ENCODE measurements around the gene FOXF2. TPM values are rescaled to one million over a fixed set of nuclear protein-coding genes. Genes with fewer than 3 reads are reported as not detected.

FOXF2 gene
- total RNA-seq, 1 donor from 2014 or later = not detected

DNA sequence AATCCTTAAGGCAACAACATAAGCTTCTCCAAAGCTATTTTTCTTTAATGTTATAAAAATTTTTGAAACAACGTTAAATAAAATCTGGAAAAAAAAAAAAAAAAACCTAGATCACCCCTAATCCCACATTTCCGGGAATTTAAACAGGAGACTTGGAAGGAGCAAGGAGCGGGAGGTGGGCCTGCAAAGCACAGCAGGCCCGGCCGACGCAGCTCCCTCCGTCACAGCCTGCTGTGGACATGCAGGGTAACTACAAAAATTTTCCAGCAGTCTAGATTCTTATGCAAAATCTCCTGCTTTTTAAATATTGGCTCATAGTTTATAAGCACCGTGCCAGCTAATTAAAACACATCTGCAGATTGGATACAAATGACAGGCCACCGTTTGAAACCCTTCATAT, 23.5 kb downstream of the FOXF2 start:
- TF ChIP-seq, protein P1, sequence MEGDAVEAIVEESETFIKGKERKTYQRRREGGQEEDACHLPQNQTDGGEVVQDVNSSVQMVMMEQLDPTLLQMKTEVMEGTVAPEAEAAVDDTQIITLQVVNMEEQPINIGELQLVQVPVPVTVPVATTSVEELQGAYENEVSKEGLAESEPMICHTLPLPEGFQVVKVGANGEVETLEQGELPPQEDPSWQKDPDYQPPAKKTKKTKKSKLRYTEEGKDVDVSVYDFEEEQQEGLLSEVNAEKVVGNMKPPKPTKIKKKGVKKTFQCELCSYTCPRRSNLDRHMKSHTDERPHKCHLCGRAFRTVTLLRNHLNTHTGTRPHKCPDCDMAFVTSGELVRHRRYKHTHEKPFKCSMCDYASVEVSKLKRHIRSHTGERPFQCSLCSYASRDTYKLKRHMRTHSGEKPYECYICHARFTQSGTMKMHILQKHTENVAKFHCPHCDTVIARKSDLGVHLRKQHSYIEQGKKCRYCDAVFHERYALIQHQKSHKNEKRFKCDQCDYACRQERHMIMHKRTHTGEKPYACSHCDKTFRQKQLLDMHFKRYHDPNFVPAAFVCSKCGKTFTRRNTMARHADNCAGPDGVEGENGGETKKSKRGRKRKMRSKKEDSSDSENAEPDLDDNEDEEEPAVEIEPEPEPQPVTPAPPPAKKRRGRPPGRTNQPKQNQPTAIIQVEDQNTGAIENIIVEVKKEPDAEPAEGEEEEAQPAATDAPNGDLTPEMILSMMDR (IDR thresholded peaks at IDR 0.05; ENCODE audit: unreplicated experiment) = no peak
- H3K27ac Mint-ChIP-seq = no peak overlapping the region
- no peaks in the 10 kb centered on the region for H3K9me3 Mint-ChIP-seq (ENCODE audit: low read depth)
- H3K27me3 Mint-ChIP-seq = peaks cover 58% of the 10 kb centered on the region
- H3K4me1 Mint-ChIP-seq (ENCODE audit: low read depth) = no peaks in the 10 kb centered on the region
- no peak overlapping the region for H3K4me3 Mint-ChIP-seq (ENCODE audit: low read depth)
- no peak for DNase-seq (ENCODE audit: low spot score, unreplicated experiment)
- no peaks in the 10 kb centered on the region for H3K36me3 Mint-ChIP-seq (ENCODE audit: insufficient read depth)

DNA sequence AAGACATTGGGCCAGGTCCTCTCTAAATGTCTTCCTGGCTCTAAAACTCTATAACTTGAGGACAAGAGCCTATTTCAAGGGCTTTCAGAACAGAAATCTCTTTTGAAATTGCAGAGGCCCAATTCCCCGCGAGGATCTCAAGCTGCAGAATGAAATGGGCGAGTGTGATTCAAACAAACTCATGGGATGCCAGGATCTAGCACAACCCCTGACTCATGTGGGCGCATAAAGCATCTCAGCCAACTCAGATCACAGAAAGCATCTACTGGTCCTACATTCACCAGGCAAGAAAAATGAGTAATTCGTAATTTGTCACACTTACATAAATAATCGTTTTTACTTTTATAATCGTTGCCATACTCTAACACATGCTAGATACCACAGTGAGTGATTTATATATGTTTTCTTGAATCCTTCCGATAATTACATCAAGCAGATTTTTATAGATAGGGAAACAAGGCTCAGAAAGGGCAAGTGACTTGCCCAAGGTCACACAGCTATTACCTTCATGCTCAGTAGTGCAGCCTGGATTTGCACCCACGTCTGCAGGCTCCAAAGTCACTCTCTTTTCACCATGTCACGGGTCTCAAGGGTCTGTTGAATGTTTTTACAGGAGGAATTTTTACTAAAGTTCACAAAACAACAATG, 26.2 kb downstream of the FOXF2 start:
- Mint-ChIP-seq H3K27ac (no peak overlapping the region), H3K4me1 (ENCODE audit: low read depth) (peaks cover 7% of the 10 kb centered on the region), H3K36me3 (ENCODE audit: insufficient read depth) (no peaks in the 10 kb centered on the region), H3K4me3 (ENCODE audit: low read depth) (no peak overlapping the region), H3K27me3 (peaks cover 38% of the 10 kb centered on the region), H3K9me3 (ENCODE audit: low read depth) (peaks cover 2% of the 10 kb centered on the region)
- TF ChIP-seq, protein P1 (IDR thresholded peaks at IDR 0.05; ENCODE audit: unreplicated experiment) = no peak
- DNase-seq (ENCODE audit: low spot score, unreplicated experiment) = no peak

DNA sequence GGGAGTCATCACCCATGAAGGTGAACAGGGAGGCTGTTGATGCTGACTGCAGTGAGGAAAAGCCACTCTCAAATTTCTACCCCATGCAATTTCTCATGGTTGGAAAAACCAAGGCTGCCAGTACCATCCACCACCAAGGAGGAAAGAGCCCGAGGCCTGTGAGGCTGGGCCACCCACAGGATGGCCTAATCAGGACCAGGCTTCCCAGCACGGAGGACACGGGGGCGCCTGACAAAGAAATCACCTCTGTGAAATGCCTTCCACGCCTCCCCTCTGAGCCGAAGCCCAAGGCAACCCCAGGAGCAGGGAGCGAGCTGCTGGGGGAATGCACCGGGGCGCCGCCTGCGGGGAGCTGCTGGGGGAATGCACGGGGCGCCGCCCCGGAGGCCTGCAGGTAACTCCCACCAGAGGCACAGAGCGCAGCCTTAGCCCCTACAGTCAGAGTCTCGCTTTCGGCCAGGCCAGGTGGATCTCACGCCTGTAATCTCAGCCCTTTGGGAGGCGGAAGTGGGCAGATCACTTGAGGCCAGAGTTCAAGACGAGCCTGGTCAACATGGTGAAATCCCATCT, 26.9 kb downstream of the FOXF2 start:
- no peak for DNase-seq (ENCODE audit: low spot score, unreplicated experiment)
- no peak overlapping the region for H3K4me3 Mint-ChIP-seq (ENCODE audit: low read depth)
- TF ChIP-seq, protein P1 (IDR thresholded peaks at IDR 0.05; ENCODE audit: unreplicated experiment) = no peak
- no peak overlapping the region for H3K27ac Mint-ChIP-seq
- H3K27me3 Mint-ChIP-seq = peaks cover 34% of the 10 kb centered on the region
- H3K36me3 Mint-ChIP-seq (ENCODE audit: insufficient read depth) = no peaks in the 10 kb centered on the region
- peaks cover 8% of the 10 kb centered on the region for H3K9me3 Mint-ChIP-seq (ENCODE audit: low read depth)
- H3K4me1 Mint-ChIP-seq (ENCODE audit: low read depth) = peaks cover 7% of the 10 kb centered on the region

DNA sequence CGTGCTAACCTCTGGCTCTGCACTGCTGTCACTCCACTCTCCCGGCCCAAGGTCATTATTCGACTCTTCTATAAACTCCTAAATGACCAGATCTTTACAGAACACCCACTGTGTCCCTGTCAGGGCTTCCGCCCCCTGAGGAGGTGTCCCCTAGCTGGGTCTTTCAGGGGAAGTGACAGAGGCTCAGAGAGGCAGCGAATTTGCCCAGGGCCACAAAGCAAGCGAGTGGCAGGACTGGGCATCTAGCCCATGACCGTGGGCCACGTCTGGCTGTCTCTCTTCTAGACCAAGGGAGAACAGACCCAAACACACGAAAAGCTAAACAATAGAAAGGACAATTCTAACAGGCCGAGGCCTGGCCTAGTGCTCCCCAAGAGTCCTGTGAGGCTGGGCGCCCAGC, 27.4 kb downstream of the FOXF2 start:
- Mint-ChIP-seq H3K27me3 (peaks cover 34% of the 10 kb centered on the region), H3K27ac (no peak overlapping the region), H3K9me3 (ENCODE audit: low read depth) (peaks cover 8% of the 10 kb centered on the region), H3K4me1 (ENCODE audit: low read depth) (peaks cover 7% of the 10 kb centered on the region), H3K36me3 (ENCODE audit: insufficient read depth) (no peaks in the 10 kb centered on the region), H3K4me3 (ENCODE audit: low read depth) (no peak overlapping the region)
- TF ChIP-seq, protein P1 (IDR thresholded peaks at IDR 0.05; ENCODE audit: unreplicated experiment) = no peak
- DNase-seq (ENCODE audit: low spot score, unreplicated experiment) = no peak

DNA sequence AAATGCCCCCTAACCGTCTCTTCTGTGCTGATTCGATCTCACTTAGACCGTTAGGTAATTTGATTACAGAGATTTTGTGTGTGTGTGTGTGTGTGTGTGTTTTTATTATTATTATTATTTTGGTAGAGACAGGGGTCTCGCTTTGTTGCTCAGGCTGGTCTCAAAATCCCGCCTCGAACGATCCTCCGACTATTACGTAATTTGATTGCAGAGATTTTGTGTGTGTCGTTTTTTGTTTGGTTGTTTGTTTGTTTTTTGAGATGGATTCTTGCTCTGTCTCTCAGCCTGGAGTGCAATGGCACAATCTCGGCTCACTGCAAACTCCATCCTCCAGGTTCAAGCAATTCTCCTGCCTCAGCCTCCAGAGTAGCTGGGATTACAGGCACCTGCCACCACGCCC, 28.3 kb downstream of the FOXF2 start:
- no peak for DNase-seq (ENCODE audit: low spot score, unreplicated experiment)
- Mint-ChIP-seq H3K27ac (no peak overlapping the region), H3K27me3 (peaks cover 30% of the 10 kb centered on the region), H3K4me3 (ENCODE audit: low read depth) (no peak overlapping the region), H3K9me3 (ENCODE audit: low read depth) (peaks cover 8% of the 10 kb centered on the region), H3K36me3 (ENCODE audit: insufficient read depth) (no peaks in the 10 kb centered on the region), H3K4me1 (ENCODE audit: low read depth) (peaks cover 7% of the 10 kb centered on the region)
- TF ChIP-seq, protein P1 (IDR thresholded peaks at IDR 0.05; ENCODE audit: unreplicated experiment) = no peak
